GM12865 (cell line): Measurements from ENCODE around the gene ING3.

Experiments
- DNase-seq: peaks from one replicate; pipeline ENCODE4 v3.0.0; 2010; ENCODE audit warnings: low read depth
- H3K4me3 ChIP-seq: 2 replicates; pipeline ENCODE4 v1.5.1; 2011; ENCODE audit warnings: mild to moderate bottlenecking, low read depth, low read length, control low read depth
- TF ChIP-seq, protein P1 (sequence below): IDR thresholded peaks from 2 replicates; pipeline ENCODE4 v1.5.1; 2011; ENCODE audit warnings: low read length, control low read depth, low read depth, inconsistent platforms; ENCODE audit not compliant: insufficient read depth; ENCODE audit errors: missing control alignments

ING3 gene

DNA sequence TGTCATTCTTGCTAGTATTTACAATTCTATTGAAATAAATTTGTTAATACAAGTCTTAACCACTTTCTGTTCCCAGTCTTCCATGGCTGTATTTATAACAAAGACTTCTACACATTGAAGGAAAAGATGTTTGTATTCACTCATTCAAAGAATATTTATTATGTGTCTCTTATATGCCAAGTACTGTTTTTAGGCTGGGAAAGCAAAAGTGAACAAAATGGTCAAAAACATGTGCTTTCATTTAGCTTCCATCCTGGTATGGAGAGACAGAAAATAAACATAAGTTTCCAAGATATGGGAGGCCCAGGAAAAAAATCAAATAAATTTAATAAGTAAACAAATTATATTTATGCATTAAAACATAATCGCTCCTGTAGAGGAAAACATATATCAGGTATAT, 60.8 kb downstream of the ING3 start:
- H3K4me3 ChIP-seq, result no peak overlapping the region
- TF ChIP-seq, protein P1, sequence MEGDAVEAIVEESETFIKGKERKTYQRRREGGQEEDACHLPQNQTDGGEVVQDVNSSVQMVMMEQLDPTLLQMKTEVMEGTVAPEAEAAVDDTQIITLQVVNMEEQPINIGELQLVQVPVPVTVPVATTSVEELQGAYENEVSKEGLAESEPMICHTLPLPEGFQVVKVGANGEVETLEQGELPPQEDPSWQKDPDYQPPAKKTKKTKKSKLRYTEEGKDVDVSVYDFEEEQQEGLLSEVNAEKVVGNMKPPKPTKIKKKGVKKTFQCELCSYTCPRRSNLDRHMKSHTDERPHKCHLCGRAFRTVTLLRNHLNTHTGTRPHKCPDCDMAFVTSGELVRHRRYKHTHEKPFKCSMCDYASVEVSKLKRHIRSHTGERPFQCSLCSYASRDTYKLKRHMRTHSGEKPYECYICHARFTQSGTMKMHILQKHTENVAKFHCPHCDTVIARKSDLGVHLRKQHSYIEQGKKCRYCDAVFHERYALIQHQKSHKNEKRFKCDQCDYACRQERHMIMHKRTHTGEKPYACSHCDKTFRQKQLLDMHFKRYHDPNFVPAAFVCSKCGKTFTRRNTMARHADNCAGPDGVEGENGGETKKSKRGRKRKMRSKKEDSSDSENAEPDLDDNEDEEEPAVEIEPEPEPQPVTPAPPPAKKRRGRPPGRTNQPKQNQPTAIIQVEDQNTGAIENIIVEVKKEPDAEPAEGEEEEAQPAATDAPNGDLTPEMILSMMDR, result no peak
- DNase-seq, result no peak

DNA sequence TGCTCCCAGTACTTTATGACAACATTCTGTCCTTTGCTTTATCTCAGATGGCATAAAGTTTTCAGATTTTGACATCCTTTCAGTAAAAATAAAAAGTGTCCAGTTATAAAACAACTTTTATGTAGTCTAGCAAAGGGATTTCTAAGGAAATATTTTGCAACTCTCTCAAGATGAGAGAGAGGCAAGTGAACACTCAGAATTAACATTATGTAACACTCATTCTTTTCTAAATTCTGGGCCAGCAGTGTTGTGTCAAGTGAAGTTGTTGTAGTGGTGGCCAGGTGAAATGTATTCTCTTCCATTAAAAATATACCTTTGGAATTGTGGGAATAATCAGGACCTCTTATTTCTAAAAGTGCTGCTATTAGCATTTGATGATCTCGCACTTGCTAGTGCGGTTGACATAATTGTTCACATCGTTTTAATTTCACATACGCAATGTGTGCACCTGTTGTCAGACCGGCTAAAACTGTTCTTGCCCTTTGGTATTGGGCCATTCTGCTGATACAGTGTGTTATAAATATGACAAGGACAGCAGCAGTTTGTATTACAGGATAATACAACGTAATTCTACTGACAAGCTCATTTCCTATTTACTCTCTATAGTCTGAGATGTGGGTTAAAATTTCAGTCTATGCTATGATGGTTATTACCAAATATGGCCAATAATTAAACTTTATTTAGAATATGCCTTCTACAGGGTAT, 61.7 kb downstream of the ING3 start:
- no peak for DNase-seq
- no peak overlapping the region for H3K4me3 ChIP-seq
- TF ChIP-seq, protein P1, result no peak

DNA sequence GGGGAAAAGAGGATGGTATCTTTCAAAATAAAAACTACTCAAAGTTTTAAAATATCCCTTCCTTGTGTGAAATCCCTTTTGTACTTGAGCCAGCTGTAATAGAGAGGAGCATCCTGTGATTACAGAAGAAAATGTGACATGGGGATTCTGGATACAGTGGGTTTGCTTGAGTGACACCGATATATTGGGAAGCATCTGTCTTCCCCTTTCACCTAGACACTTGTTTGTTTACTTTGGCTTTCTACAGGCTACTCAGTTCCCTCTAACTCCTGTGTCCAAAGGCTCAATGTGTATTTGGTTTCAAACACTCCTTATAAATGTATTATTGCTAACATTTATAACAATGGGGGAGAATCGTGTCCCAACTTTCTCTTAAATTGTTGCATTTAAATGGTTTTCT, 62.3 kb downstream of the ING3 start:
- no peak for DNase-seq
- H3K4me3 ChIP-seq, result no peak overlapping the region
- TF ChIP-seq, protein P1, result no peak

DNA sequence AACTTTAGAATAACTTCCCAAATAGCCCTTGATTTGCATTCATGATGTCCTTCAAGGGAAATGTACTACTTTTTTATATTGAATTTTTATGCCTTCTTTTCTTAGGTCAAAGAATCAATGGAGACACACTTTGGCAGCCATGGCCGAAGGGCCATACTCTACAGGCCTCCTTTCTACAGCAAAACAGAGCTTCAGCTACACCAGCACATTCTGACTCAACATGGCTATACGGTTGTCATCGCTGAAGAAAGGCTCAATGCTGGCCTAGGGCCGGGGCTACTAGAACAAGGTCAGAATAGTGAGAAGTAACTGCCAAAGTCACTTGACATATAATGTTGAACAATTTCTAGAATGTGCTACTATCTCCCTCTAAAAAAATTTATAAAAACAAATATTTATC, 65.0 kb downstream of the ING3 start:
- TF ChIP-seq, protein P1, result no peak
- DNase-seq, result no peak
- H3K4me3 ChIP-seq, result no peak overlapping the region

DNA sequence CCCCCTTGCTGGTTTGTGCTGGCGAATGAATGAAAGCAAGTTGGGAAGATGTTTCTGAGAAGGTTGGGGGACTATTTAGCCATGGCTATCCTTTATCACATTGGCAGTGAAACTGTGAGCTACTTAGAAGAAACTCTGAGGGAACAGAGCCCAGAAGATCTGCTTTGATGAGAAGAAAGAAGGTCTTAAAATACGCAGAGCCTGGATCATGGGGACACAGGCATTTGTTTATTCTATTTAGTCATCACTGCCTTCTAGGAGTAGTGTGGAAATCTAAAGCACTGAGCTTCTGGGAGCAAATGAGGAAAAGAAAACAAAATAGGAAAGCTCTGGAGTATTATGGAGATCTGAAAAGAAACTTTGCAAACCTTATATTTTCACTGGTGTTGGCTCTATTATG, 66.4 kb downstream of the ING3 start:
- TF ChIP-seq, protein P1, result no peak
- H3K4me3 ChIP-seq, result no peak overlapping the region
- no peak for DNase-seq

DNA sequence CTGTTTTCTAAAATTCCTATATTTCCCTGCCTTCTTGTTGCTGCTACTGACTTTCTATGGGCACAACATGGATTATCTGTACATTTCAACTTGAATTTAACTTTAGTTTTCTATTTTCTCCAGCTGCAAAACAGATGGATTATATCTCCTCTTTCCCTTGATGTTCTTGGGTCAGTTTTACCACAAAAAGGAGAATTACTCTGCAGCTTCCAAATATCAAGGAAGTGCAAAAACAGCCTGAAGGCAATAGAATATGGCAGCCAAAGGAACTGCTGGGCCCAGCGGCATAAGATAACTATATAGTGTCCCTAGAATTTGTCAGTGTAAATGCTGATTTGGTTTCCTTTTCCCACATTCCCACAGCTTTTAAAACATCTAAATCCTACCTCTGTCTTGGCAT, 67.0 kb downstream of the ING3 start:
- TF ChIP-seq, protein P1, result no peak
- no peak for DNase-seq
- no peak overlapping the region for H3K4me3 ChIP-seq

DNA sequence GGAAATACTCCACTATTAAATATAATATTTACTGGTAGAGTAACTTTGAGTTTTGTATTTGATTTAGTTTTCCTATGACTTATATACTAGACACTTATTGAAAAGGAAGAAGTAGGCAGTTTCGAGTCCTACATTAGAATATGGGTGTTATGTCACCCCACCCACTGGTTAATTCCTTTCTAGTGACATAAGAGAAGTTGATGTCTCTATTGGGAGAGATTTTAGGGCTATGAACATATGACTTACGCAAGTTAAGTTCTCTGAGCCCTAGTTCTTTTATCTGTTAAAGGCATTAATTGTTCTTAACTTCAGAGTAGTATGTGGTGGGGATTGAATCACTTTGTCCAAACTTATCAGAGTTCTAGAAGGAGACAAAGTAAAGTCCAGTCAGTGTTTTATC, 68.4 kb downstream of the ING3 start:
- TF ChIP-seq, protein P1, result no peak
- DNase-seq, result no peak

More for the DNA sequence above, 68.4 kb downstream of the ING3 start:
- H3K4me3 ChIP-seq, result no peak overlapping the region
